Activated CD8-positive, alpha-beta T cell treated with anti-CD3 and anti-CD28 coated beads, Interleukin-2, amount 10 ng/mL, durations not matched to agents 7 days and 5 days (primary cell): ENCODE data around the gene MACROD2. TPM values are rescaled to one million over a fixed set of nuclear protein-coding genes. Genes with fewer than 3 reads are reported as not detected.

Experiments used
- ATAC-seq: fragments of 150-1000 bp; cut with Tn5 transposase; one replicate; pipeline ENCODE4 v1.10.0; 2021; ENCODE audit warnings: moderate library complexity
- CTCF ChIA-PET: fragments of 350-600 bp; sonication (Branson Sonifier 250); formaldehyde crosslinking; loops from one replicate; lab custom pipeline; 2021; ENCODE audit warnings: antibody characterized with exemption; lab: Charles Lee
- POLR2A ChIA-PET: fragments of 350-600 bp; sonication (Branson Sonifier 250); formaldehyde crosslinking; loops from one replicate; lab custom pipeline; 2021; ENCODE audit warnings: antibody characterized with exemption; lab: Charles Lee
- DNase-seq: peaks from one replicate; pipeline ENCODE4 v3.0.0-alpha.2; 2020
- H3K27ac Mint-ChIP-seq: one replicate; pipeline ENCODE4 v1.8.0; 2021; ENCODE audit warnings: mild to moderate bottlenecking, mixed read lengths
- H3K27me3 Mint-ChIP-seq: one replicate; pipeline ENCODE4 v1.8.0; 2021; ENCODE audit warnings: low read depth, mixed read lengths
- H3K36me3 Mint-ChIP-seq: one replicate; pipeline ENCODE4 v1.8.0; 2021; ENCODE audit warnings: low read depth, mixed read lengths
- H3K4me1 Mint-ChIP-seq: one replicate; pipeline ENCODE4 v1.8.0; 2021; ENCODE audit warnings: low read depth, mixed read lengths
- H3K4me3 Mint-ChIP-seq: one replicate; pipeline ENCODE4 v1.8.0; 2021; ENCODE audit warnings: mild to moderate bottlenecking, mixed read lengths
- H3K9me3 Mint-ChIP-seq: one replicate; pipeline ENCODE4 v1.8.0; 2022; ENCODE audit warnings: mixed read lengths; ENCODE audit not compliant: insufficient read depth
- total RNA-seq, 2 experiments: library from RNA; stranded (reverse); gene quantifications; one replicate each; pipeline ENCODE4 v1.2.3, GENCODE V29; 2021

MACROD2 gene
- total RNA-seq, 2 experiments from 2014 or later = 0.08 TPM; not detected in 1

DNA sequence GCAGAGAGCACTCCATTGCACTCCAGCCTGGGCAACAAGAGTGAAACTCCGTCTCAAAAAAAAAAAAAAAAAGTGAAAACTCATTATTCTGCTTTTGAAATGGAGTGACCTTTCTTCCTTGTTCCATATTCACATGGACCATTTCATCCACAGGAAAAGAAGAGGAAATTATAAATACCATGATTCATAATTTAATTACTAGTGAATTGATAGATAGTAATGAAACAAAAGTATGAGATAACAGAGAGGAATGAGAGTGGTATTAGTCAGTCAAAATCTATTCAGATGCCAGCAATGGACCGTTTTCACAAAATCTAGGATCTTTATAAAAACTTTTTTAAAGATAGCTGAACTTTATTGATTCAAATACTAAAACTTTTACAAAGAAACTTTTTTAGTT lies 785.2 kb downstream of the MACROD2 start:
- H3K27ac Mint-ChIP-seq = no peak overlapping the region
- no peak for ATAC-seq
- ChIA-PET CTCF (no interaction called here), POLR2A (no interaction called here)
- no peaks in the 10 kb centered on the region for H3K36me3 Mint-ChIP-seq
- no peaks in the 10 kb centered on the region for H3K9me3 Mint-ChIP-seq
- H3K4me1 Mint-ChIP-seq = no peaks in the 10 kb centered on the region
- H3K27me3 Mint-ChIP-seq = no peaks in the 10 kb centered on the region
- DNase-seq = no peak
- H3K4me3 Mint-ChIP-seq = no peak overlapping the region

DNA sequence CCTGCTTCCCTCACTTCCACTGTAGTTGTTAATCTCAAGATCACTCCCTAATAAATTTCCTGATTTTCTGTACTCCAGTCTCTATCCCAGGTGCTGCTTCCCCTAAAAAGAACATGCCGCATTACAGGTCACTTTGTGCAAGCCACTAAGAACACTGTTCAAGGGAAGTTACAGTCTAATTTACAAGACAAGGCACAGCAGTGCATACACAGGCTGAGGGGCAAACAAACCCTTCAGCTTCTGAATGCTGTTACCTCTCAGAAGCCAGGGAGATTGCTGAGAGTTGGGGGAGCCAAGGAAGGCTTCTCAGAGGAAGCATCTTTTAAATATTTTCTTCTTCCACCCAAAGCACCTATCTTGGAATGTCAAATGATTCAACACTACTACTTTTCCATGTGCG lies 787.4 kb downstream of the MACROD2 start:
- DNase-seq = no peak
- no peaks in the 10 kb centered on the region for H3K36me3 Mint-ChIP-seq
- no peaks in the 10 kb centered on the region for H3K4me1 Mint-ChIP-seq
- no peak overlapping the region for H3K27ac Mint-ChIP-seq
- ChIA-PET CTCF (no interaction called here), POLR2A (no interaction called here)
- peaks cover 4% of the 10 kb centered on the region for H3K9me3 Mint-ChIP-seq
- no peaks in the 10 kb centered on the region for H3K27me3 Mint-ChIP-seq
- ATAC-seq = no peak
- H3K4me3 Mint-ChIP-seq = no peak overlapping the region

DNA sequence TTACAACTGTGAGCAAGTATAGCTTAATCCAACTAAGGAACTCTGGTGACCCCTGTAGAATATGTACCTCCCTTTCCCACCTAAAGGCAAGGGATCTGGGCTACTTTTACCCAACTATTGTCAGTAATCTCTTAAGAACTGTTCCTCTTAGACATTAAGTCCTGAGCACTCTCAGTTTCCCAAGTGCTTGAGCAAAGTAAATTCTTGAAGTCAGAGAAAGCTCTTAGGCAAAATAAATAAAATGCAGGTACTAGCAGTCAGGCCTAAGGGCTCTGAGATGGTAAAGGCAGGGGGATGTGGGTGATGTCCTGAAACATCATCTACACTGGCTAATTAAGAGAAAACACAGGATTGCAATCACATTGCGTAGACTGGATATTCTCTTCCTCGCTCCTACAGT lies 788.5 kb downstream of the MACROD2 start:
- DNase-seq (no peak), ATAC-seq (no peak)
- no peaks in the 10 kb centered on the region for H3K4me1 Mint-ChIP-seq
- ChIA-PET CTCF (no interaction called here), POLR2A (no interaction called here)
- H3K4me3 Mint-ChIP-seq = no peak overlapping the region
- no peaks in the 10 kb centered on the region for H3K27me3 Mint-ChIP-seq
- H3K27ac Mint-ChIP-seq = no peak overlapping the region
- peaks cover 8% of the 10 kb centered on the region for H3K9me3 Mint-ChIP-seq
- H3K36me3 Mint-ChIP-seq = no peaks in the 10 kb centered on the region

DNA sequence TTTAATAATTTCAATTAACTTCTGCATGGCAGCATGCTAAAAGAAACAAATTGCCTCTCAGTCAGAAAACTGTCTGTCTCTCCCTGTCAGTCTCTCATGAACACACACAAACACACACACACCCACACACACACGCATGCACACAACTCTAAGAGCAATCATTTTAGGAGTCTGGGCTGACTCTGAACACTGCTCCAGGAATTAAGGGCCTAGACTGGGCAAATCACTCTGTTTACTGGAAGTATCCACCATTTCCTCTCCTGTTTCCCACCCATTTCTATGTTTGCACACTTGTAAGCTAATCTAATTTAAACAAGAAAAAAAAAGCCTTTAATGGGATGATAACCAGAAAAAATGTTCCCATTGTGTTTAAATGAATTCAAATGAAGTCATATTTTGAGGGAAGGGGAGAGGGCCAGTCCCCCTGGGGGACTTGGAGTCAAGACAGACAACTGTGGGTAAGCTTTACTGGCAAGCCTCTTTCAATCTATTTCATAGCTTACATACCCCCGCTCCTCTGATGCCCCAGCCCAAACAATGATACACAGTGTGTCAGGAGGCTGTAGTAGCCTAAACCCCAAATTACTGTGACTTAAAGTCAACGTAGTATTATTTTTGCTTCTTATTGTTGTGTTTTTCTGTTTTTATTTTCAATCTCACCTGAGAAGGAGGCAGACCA lies 789.9 kb downstream of the MACROD2 start:
- no peak overlapping the region for H3K4me3 Mint-ChIP-seq
- no peak for ATAC-seq
- no peaks in the 10 kb centered on the region for H3K4me1 Mint-ChIP-seq
- no peaks in the 10 kb centered on the region for H3K36me3 Mint-ChIP-seq
- POLR2A ChIA-PET = no interaction called here
- no peak overlapping the region for H3K27ac Mint-ChIP-seq
- CTCF ChIA-PET = no interaction called here
- no peaks in the 10 kb centered on the region for H3K27me3 Mint-ChIP-seq
- peaks cover 8% of the 10 kb centered on the region for H3K9me3 Mint-ChIP-seq
- no peak for DNase-seq

DNA sequence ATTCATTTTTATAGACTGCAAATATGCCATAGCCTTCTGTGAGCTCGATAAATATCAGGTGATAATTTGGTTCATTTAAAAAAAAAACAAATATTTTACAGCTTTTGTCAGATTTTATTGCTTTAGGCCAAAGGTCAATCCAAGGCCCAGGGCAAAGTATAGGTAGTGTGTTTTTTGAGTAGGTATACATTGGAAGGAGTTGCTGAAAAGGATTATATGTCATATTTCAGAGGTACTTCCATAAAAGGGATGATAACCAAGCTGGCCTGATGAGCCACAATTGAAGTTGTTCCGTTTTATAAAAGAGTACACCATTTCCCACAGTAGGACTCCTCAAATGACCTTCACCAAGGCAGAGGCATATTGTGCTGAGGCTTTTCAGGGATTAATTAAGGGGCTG lies 794.9 kb downstream of the MACROD2 start:
- no peaks in the 10 kb centered on the region for H3K36me3 Mint-ChIP-seq
- no peaks in the 10 kb centered on the region for H3K4me1 Mint-ChIP-seq
- no peak overlapping the region for H3K4me3 Mint-ChIP-seq
- ATAC-seq (no peak), DNase-seq (no peak)
- POLR2A ChIA-PET = interaction anchor here (0.7 kb wide), 1 partner anchor 191 kb away, joined by 5 read pairs; no protein-coding TSS in a partner anchor
- CTCF ChIA-PET = no interaction called here
- H3K27me3 Mint-ChIP-seq = no peaks in the 10 kb centered on the region
- H3K27ac Mint-ChIP-seq = no peak overlapping the region
- H3K9me3 Mint-ChIP-seq = peaks cover 11% of the 10 kb centered on the region

DNA sequence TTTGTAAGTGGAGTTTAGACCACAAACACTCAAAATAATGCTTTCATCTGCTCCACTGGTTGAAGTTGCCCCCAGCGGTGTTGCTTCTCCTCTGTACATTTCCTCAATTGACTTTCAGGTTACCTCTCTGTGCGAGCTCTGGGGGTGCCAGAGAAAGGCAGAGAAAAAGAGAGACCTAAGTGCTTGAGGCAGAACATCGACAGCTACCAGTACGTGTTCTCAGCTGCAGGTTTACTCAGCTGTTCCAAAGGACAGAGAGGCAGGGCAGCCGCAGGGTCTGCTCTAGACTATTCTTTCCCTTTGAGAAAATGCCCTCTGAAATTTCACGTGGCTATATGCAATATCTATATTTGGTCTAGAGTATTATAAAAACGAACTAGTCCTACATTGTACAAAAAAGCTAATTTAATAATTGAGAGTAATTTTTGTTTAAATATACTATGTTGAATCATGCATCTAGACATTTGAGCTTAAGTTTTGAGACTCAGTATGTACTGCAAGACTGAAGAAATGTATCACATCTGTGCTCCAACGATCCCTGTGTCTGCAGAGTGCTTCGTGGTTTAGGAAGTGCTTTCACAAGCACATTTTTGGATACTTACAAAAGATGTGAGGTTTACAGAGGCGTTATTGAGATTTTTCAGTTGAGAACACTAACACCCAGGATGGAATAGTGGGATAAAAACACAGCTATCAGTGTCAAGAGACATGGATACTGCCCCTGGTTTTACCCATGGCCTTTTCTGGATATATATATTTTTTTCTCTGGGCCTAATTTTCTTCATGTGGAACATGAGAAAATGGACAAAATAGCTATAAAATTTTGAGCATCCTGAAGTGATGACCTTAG lies 795.7 kb downstream of the MACROD2 start:
- Mint-ChIP-seq H3K9me3 (peaks cover 7% of the 10 kb centered on the region), H3K27ac (no peak overlapping the region), H3K4me1 (no peaks in the 10 kb centered on the region), H3K4me3 (no peak overlapping the region), H3K36me3 (no peaks in the 10 kb centered on the region), H3K27me3 (no peaks in the 10 kb centered on the region)
- ChIA-PET CTCF (interaction anchor here (0.9 kb wide), 1 partner anchor 47 kb away, joined by 3 read pairs; no protein-coding TSS in a partner anchor), POLR2A (interaction anchor here (0.7 kb wide), 1 partner anchor 190 kb away, joined by 5 read pairs; no protein-coding TSS in a partner anchor)
- DNase-seq (no peak), ATAC-seq (no peak)

DNA sequence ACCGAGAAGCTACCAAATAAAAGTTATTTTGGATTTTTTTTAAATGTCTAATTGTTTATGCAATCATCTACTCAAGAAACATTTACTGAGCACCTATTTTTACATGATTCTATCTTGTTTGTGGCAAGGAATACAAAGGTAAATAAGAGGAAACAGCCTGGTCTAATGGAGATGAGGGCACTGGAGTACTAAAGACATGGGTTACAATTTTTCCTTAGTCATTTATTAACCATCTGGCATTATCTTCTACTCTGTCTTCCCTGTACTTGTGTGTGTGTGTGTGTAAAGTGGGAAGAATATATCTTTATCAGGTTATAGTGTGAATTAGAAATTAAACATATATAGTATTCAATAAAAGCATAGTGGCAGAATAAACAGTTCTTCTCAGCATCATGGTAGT lies 797.6 kb downstream of the MACROD2 start:
- ChIA-PET POLR2A (no interaction called here), CTCF (no interaction called here)
- H3K9me3 Mint-ChIP-seq = peaks cover 5% of the 10 kb centered on the region
- H3K27ac Mint-ChIP-seq = no peak overlapping the region
- DNase-seq (no peak), ATAC-seq (no peak)
- no peak overlapping the region for H3K4me3 Mint-ChIP-seq
- H3K36me3 Mint-ChIP-seq = no peaks in the 10 kb centered on the region
- no peaks in the 10 kb centered on the region for H3K27me3 Mint-ChIP-seq
- no peaks in the 10 kb centered on the region for H3K4me1 Mint-ChIP-seq

DNA sequence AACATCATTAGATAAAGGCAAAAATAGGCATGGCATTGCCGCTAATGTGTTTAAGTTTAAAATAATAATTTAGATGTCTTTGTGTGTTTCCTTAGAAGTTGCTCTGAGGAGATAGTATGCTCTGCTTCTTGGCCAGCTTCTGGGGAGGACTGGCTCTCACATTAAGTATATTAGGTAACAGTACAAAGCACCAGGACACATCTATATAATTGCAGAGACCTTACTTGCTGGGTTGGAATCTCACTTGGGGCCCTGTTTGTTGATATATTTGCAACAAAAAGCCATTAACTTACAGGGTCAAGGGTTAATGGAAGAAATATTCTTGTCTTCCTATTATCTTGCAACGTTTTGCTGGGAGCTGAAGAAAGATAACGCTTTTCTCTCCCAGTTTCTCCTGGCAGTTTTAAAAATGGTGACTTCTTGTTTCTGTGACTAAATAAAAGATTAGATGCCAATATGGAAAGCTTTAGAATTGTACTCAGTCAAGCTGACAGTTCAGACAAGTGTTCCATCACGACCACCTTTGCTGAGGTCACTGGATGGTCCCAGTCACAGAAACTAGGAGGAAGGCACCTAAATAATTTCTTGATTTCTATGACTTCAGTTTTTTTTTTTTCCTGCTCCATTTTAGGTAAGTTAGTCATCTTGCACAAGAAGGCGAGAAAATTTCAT lies 804.4 kb downstream of the MACROD2 start:
- DNase-seq = no peak
- H3K36me3 Mint-ChIP-seq = no peaks in the 10 kb centered on the region
- POLR2A ChIA-PET = no interaction called here

DNA sequence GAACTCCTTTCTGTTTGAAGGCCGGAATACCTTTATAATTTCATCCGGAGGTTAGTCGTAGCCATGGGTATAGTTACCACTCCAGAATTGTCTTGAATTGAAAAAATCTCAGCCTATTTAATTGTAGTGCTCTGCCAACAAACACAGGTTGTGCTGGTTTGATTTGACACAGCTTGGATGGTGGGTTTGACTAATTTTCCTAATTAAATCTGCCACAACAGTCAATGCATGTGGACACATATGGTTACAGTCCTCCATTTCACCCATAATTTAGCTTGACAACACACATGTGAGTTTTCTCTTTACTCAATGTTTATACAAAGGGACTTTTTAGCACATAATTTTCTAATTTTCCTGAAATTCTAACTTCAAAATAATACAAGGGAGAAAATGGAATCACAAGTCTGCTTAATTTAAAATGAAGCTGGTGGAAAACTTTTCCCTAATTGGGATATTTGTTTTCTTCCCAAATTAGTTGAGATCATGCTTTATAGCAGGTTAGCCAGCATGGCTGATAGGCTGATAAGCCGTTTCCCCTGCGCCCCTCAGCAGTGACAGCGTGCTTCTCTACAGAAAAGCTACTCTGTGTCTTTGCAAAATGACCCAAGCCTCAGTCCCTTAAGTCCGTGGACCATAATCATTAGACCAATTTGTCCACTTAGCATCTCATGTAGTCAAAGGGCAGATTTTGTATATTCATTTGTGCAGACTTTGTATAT lies 805.5 kb downstream of the MACROD2 start:
- Mint-ChIP-seq H3K4me3 (no peak overlapping the region), H3K27ac (no peak overlapping the region), H3K27me3 (no peaks in the 10 kb centered on the region), H3K9me3 (no peaks in the 10 kb centered on the region), H3K36me3 (no peaks in the 10 kb centered on the region), H3K4me1 (no peaks in the 10 kb centered on the region)
- ATAC-seq (no peak), DNase-seq (no peak)
- ChIA-PET CTCF (no interaction called here), POLR2A (no interaction called here)

More for the DNA sequence above, 804.4 kb downstream of the MACROD2 start:
- Mint-ChIP-seq H3K4me1 (no peaks in the 10 kb centered on the region), H3K27me3 (no peaks in the 10 kb centered on the region), H3K27ac (no peak overlapping the region), H3K4me3 (no peak overlapping the region), H3K9me3 (no peaks in the 10 kb centered on the region)
- CTCF ChIA-PET = no interaction called here
- ATAC-seq = no peak

DNA sequence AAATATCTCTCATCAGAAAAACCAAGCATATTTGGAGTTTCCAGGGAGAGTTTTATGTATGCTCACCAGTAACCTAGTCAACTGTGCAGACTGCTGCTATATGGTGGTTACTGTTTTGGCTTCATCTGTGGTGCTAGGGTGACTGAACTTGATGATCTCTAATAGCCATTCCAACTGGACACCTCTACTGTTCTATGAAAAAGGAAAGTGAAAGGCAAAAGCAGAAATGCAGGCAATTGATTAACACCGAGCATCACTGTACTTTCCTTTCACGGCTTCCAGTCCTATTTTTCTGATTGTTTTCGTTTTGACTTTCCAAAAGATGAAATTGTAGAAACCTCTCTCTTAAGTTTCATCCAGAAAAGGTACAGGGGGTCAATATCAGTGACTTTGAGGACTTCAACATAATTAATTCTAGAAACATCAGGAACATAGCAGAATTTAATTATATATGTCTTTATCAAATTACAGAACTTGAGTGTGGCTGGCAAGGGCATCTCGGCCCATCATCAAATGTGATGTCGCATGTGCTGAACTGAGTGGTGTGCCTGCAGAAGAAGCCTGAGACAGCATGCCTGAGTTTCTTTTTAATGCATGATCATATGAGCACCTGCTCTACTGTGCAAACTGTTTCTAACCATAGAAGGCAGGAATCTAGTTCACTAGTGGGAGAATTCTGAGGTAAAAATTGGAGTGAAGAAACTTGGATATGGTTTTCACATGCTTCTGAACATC lies 806.4 kb downstream of the MACROD2 start:
- Mint-ChIP-seq H3K27ac (no peak overlapping the region), H3K36me3 (no peaks in the 10 kb centered on the region), H3K9me3 (no peaks in the 10 kb centered on the region), H3K4me3 (no peak overlapping the region), H3K4me1 (no peaks in the 10 kb centered on the region), H3K27me3 (no peaks in the 10 kb centered on the region)
- no peak for ATAC-seq
- no peak for DNase-seq
- ChIA-PET POLR2A (no interaction called here), CTCF (no interaction called here)

DNA sequence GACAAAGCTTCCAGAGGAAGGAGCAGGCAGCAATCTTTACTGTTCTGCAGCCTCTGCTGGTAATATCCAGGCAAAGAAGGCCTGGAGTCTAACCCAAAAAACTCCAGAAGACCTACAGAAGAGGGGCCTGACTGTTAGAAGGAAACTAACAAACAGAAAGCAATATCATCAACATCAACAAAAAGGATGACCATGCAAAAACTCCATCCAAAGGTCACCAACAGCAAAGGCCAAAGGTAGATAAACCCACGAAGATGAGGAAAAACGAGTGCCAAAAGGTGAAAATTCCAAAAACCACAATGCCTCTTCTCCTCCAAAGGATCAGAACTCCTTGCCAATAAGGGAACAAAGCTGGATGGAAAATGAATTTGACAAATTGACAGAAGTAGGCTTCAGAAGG lies 811.9 kb downstream of the MACROD2 start:
- H3K4me3 Mint-ChIP-seq = no peak overlapping the region
- H3K4me1 Mint-ChIP-seq = no peaks in the 10 kb centered on the region
- H3K27ac Mint-ChIP-seq = no peak overlapping the region
- ChIA-PET POLR2A (no interaction called here), CTCF (no interaction called here)
- DNase-seq = no peak
- no peak for ATAC-seq
- H3K27me3 Mint-ChIP-seq = no peaks in the 10 kb centered on the region
- H3K9me3 Mint-ChIP-seq = peaks cover 12% of the 10 kb centered on the region
- H3K36me3 Mint-ChIP-seq = no peaks in the 10 kb centered on the region
